H9 (cell line): ENCODE results near the gene SLC35F3. TPM values are rescaled to one million over a fixed set of nuclear protein-coding genes. Genes with fewer than 3 reads are reported as not detected.
"Not testable (repeated sequence)": the region's sequence is repeated elsewhere in the genome, so short reads cannot be mapped to it uniquely, and the experiment has no call there.

ENCODE experiments used
- DNase-seq: peaks from one replicate; pipeline ENCODE4 v3.0.0-alpha.2; 2017
- H2AFZ ChIP-seq: one replicate; pipeline ENCODE4 v1.6.1; 2013; ENCODE audit warnings: mild to moderate bottlenecking, low read length, control low read depth, moderate library complexity
- H2AK5ac ChIP-seq: 2 replicates; pipeline ENCODE4 v1.6.1; 2013; ENCODE audit warnings: low read length, control low read depth, mixed read lengths; ENCODE audit not compliant: insufficient read length
- H2BK120ac ChIP-seq: one replicate; pipeline ENCODE4 v1.6.1; 2013; ENCODE audit warnings: low read depth, mild to moderate bottlenecking, low read length, control low read depth, inconsistent platforms; ENCODE audit not compliant: poor library complexity, severe bottlenecking
- H2BK12ac ChIP-seq: 2 replicates; pipeline ENCODE4 v1.6.1; 2013; ENCODE audit warnings: low read length, control low read depth, mixed read lengths, low read depth; ENCODE audit not compliant: insufficient read length
- H2BK15ac ChIP-seq: 2 replicates; pipeline ENCODE4 v1.6.1; 2013; ENCODE audit warnings: low read depth, low read length, control low read depth
- H2BK20ac ChIP-seq: one replicate; pipeline ENCODE4 v1.6.1; 2013; ENCODE audit warnings: low read depth, mild to moderate bottlenecking, low read length, control low read depth, inconsistent platforms; ENCODE audit not compliant: poor library complexity, severe bottlenecking
- H2BK5ac ChIP-seq: 2 replicates; pipeline ENCODE4 v1.6.1; 2013; ENCODE audit warnings: low read length, control low read depth, mixed read lengths; ENCODE audit not compliant: insufficient read length
- H3K14ac ChIP-seq: 2 replicates; pipeline ENCODE4 v1.6.1; 2013; ENCODE audit warnings: low read length, control low read depth; ENCODE audit not compliant: insufficient read depth
- H3K18ac ChIP-seq: 2 replicates; pipeline ENCODE4 v1.6.1; 2013; ENCODE audit warnings: low read depth, mild to moderate bottlenecking, mixed read lengths, low read length, control low read depth; ENCODE audit not compliant: insufficient read length
- H3K23ac ChIP-seq: 2 replicates; pipeline ENCODE4 v1.6.1; 2013; ENCODE audit warnings: low read length, control low read depth, mixed read lengths, low read depth; ENCODE audit not compliant: insufficient read length
- H3K23me2 ChIP-seq: 2 replicates; pipeline ENCODE4 v1.6.1; 2013; ENCODE audit warnings: low read depth, mild to moderate bottlenecking, mixed read lengths, low read length, control low read depth; ENCODE audit not compliant: insufficient read length, poor library complexity, severe bottlenecking
- H3K27ac ChIP-seq: 2 replicates; pipeline ENCODE4 v1.5.1; 2013; ENCODE audit warnings: low read length, control low read depth, mixed read lengths, low read depth; ENCODE audit not compliant: insufficient read length
- H3K27me3 ChIP-seq: 2 replicates; pipeline ENCODE4 v1.6.1; 2013; ENCODE audit warnings: low read length, control low read depth, inconsistent platforms; ENCODE audit not compliant: insufficient read depth
- H3K4ac ChIP-seq: 2 replicates; pipeline ENCODE4 v1.6.1; 2013; ENCODE audit warnings: low read depth, mild to moderate bottlenecking, control low read depth, inconsistent platforms, low read length, moderate library complexity
- H3K4me1 ChIP-seq: 2 replicates; pipeline ENCODE4 v1.6.1; 2013; ENCODE audit warnings: low read length, control low read depth, inconsistent platforms; ENCODE audit not compliant: insufficient read depth
- H3K4me2 ChIP-seq: 2 replicates; pipeline ENCODE4 v1.6.1; 2013; ENCODE audit warnings: low read length, control low read depth, mixed read lengths; ENCODE audit not compliant: insufficient read length, insufficient read depth
- H3K56ac ChIP-seq: 2 replicates; pipeline ENCODE4 v1.6.1; 2013; ENCODE audit warnings: low read depth, mild to moderate bottlenecking, mixed read lengths, low read length, control low read depth; ENCODE audit not compliant: insufficient read length
- H3K79me1 ChIP-seq: 2 replicates; pipeline ENCODE4 v1.6.1; 2013; ENCODE audit warnings: low read depth, mild to moderate bottlenecking, moderate library complexity, low read length, control low read depth, inconsistent platforms; ENCODE audit not compliant: insufficient read depth, poor library complexity, severe bottlenecking
- H3K79me2 ChIP-seq: 2 replicates; pipeline ENCODE4 v1.6.1; 2013; ENCODE audit warnings: low read length, control low read depth, inconsistent platforms; ENCODE audit not compliant: insufficient read depth
- H3K9ac ChIP-seq: 2 replicates; pipeline ENCODE4 v1.6.1; 2013; ENCODE audit warnings: low read length, control low read depth, mixed read lengths; ENCODE audit not compliant: insufficient read length; ENCODE audit errors: extremely low read depth
- H3K9me3 ChIP-seq: one replicate; pipeline ENCODE4 v1.6.1; 2013; ENCODE audit warnings: low read depth, low read length, inconsistent platforms; ENCODE audit not compliant: control insufficient read depth
- H3T11ph ChIP-seq: one replicate; pipeline ENCODE4 v1.6.1; 2013; ENCODE audit warnings: mild to moderate bottlenecking, low read length, control low read depth, inconsistent platforms
- H4K20me1 ChIP-seq: one replicate; pipeline ENCODE4 v1.6.1; 2013; ENCODE audit not compliant: control insufficient read depth, insufficient read length, insufficient read depth
- H4K5ac ChIP-seq: 2 replicates; pipeline ENCODE4 v1.6.1; 2013; ENCODE audit warnings: low read depth, mild to moderate bottlenecking, mixed read lengths, low read length, control low read depth; ENCODE audit not compliant: insufficient read length
- H4K8ac ChIP-seq: replicated peaks from 2 replicates; pipeline ENCODE4 v1.6.1; 2013; ENCODE audit warnings: low read length, control low read depth, mixed read lengths, low read depth; ENCODE audit not compliant: insufficient read length
- H4K91ac ChIP-seq: 2 replicates; pipeline ENCODE4 v1.6.1; 2013; ENCODE audit warnings: low read depth, mild to moderate bottlenecking, moderate library complexity, mixed read lengths, low read length, control low read depth; ENCODE audit not compliant: insufficient read length
- H3K27ac Mint-ChIP-seq, 3 experiments: 2 replicates in 2 of 3; 3 replicates in 1 of 3; pipeline ENCODE4 v1.8.0; 2020 to 2021; ENCODE audit warnings: mixed read lengths in 3 of 3, mild to moderate bottlenecking in 1 of 3, moderate library complexity in 1 of 3
- H3K27me3 Mint-ChIP-seq: 2 replicates; pipeline ENCODE4 v1.8.0; 2021; ENCODE audit warnings: low read depth, mild to moderate bottlenecking, moderate library complexity, mixed read lengths
- H3K36me3 Mint-ChIP-seq, 3 experiments: 2 replicates in 2 of 3; 3 replicates in 1 of 3; pipeline ENCODE4 v1.8.0; 2020 to 2021; ENCODE audit warnings: low read depth in 3 of 3, mixed read lengths in 3 of 3; ENCODE audit not compliant: insufficient read depth in 1 of 3
- H3K4me1 Mint-ChIP-seq, 2 experiments: 2 replicates each; pipeline ENCODE4 v1.8.0; 2020; ENCODE audit warnings: mixed read lengths in 2 of 2
- H3K4me3 Mint-ChIP-seq, 2 experiments: 2 replicates in 1 of 2; 3 replicates in 1 of 2; pipeline ENCODE4 v1.8.0; 2020 to 2021; ENCODE audit warnings: mild to moderate bottlenecking in 2 of 2, mixed read lengths in 2 of 2, moderate library complexity in 1 of 2
- H3K9me3 Mint-ChIP-seq, 2 experiments: 2 replicates in 1 of 2; 3 replicates in 1 of 2; pipeline ENCODE4 v1.8.0; 2020; ENCODE audit warnings: mild to moderate bottlenecking in 2 of 2, mixed read lengths in 2 of 2, moderate library complexity in 1 of 2
- CTCF ChIP-seq: fragments of 200-600 bp; sonication (generic); conservative IDR thresholded peaks from 3 replicates; pipeline ENCODE4 v1.8.0; 2021; ENCODE audit warnings: antibody characterized with exemption, mild to moderate bottlenecking
- WGBS: extraction: QIAGEN DNeasy Blood & Tissue Kit; methylation state at CpG from one replicate; pipeline ENCODE4 v1.1.7; 2013; ENCODE audit warnings: missing lambda C conversion rate, low lambda C conversion rate, mixed read lengths; ENCODE audit not compliant: insufficient read length; ENCODE audit errors: extremely low coverage; 5-methylcytosine and 5-hydroxymethylcytosine counted together
- total RNA-seq: library from RNA; stranded (reverse); gene quantifications from 2 replicates; pipeline ENCODE4 v1.2.1, GENCODE V29; 2021

The SLC35F3 gene
- total RNA-seq, 1 experiment from 2014 or later = 0.81 TPM

GRCh38 chr1:234246638-234247116, 342.2 kb downstream of the SLC35F3 start:
- Mint-ChIP-seq H3K27me3 (peaks cover 4% of the 10 kb centered on the region), H3K4me1 (peaks cover 12 to 13% of the 10 kb centered on the region in 2 experiments), H3K4me3 (no peak overlapping the region), H3K27ac (no peak overlapping the region), H3K9me3 (peaks cover 12 to 13% of the 10 kb centered on the region in 2 experiments), H3K36me3 (peaks cover 4 to 14% (median 6%) of the 10 kb centered on the region in 3 experiments)
- no peak overlapping the region for H2AFZ ChIP-seq
- H3K9me3 ChIP-seq = no peaks in the 10 kb centered on the region
- no peak overlapping the region for H2AK5ac ChIP-seq
- H4K5ac ChIP-seq = no peak overlapping the region
- H3K79me1 ChIP-seq = no peaks in the 10 kb centered on the region
- no peak overlapping the region for H3K9ac ChIP-seq
- H3K4ac ChIP-seq = no peak overlapping the region
- H3T11ph ChIP-seq = no peak overlapping the region
- H2BK5ac ChIP-seq = no peak overlapping the region
- no peak overlapping the region for H2BK12ac ChIP-seq
- H2BK20ac ChIP-seq = no peak overlapping the region
- no peak overlapping the region for H3K27ac ChIP-seq
- no peak overlapping the region for H4K91ac ChIP-seq
- H3K23ac ChIP-seq = no peak overlapping the region
- no peaks in the 10 kb centered on the region for H3K23me2 ChIP-seq
- no peak overlapping the region for H2BK120ac ChIP-seq
- no peak overlapping the region for H3K4me2 ChIP-seq
- no peaks in the 10 kb centered on the region for H4K20me1 ChIP-seq
- no peak overlapping the region for H3K56ac ChIP-seq
- no CpG with 5 or more reads among the region's 5 CpGs for WGBS
- no peak overlapping the region for H4K8ac ChIP-seq
- no peak overlapping the region for H3K14ac ChIP-seq
- no peaks in the 10 kb centered on the region for H3K27me3 ChIP-seq
- no peak for TF ChIP-seq CTCF
- no peak overlapping the region for H2BK15ac ChIP-seq
- peak; percentile 8 for DNase-seq
- H3K4me1 ChIP-seq = no peaks in the 10 kb centered on the region
- no peak overlapping the region for H3K18ac ChIP-seq
- no peaks in the 10 kb centered on the region for H3K79me2 ChIP-seq

- H2BK120ac ChIP-seq, H3K9ac ChIP-seq, H3K27me3 ChIP-seq, H3K23me2 ChIP-seq, H3K14ac ChIP-seq, H3K79me2 ChIP-seq, H3K4me2 ChIP-seq, H3K18ac ChIP-seq, H3K56ac ChIP-seq, H2BK12ac ChIP-seq, H3T11ph ChIP-seq, H2BK5ac ChIP-seq, H3K4me3 Mint-ChIP-seq, H4K8ac ChIP-seq, H3K4ac ChIP-seq, H2BK20ac ChIP-seq, H3K4me1 ChIP-seq, H4K5ac ChIP-seq, H3K27ac Mint-ChIP-seq, H3K23ac ChIP-seq, H2AK5ac ChIP-seq, H3K27ac ChIP-seq, H4K20me1 ChIP-seq, H2AFZ ChIP-seq, H3K9me3 ChIP-seq, H3K27me3 Mint-ChIP-seq, H4K91ac ChIP-seq, H3K79me1 ChIP-seq, H2BK15ac ChIP-seq: not testable (repeated sequence)
- Mint-ChIP-seq H3K9me3 (peaks cover 12 to 13% of the 10 kb centered on the region in 2 experiments), H3K4me1 (peaks cover 9 to 18% of the 10 kb centered on the region in 2 experiments), H3K36me3 (peaks cover 4 to 14% (median 6%) of the 10 kb centered on the region in 3 experiments)
- DNase-seq = peak; percentile 4
- whole genome bisulfite sequencing = no CpG with 5 or more reads among the region's 4 CpGs
These were observed 343.3 kb downstream of the SLC35F3 start for GRCh38 chr1:234247746-234248145.
